ENCODE data around the gene KCNJ18.
"Not testable (repeated sequence)": the region's sequence is repeated elsewhere in the genome, so short reads cannot be mapped to it uniquely, and the experiment has no call there.

Gene KCNJ18

GRCh38 chr17:21691883-21692703 lies at the start of gene KCNJ18:
Gene KCNJ18 (plus strand): TSS chr17:21692523. CDS start chr17:21702787, 10,264 bp downstream.
- DNase-seq: not testable (repeated sequence)

DNA sequence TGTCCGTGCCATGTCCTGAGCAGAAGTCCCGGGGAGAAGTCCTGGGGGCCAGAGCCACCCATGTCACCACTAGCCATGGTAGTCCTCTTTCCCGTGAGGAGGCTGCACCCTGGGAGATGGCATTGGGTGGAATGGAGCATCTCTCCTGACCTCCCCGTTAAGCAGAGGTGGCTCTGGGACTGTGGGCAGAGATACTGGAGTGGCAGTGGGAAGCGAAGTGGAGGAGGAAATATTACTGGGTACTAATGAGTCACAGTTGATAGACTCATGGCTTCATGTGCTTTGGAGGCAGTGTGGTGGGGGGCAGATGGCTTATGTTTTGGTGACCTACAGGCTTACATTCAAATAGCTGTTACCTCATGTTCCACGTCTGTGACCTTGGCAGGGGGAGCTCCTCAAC lies 44.2 kb upstream of the KCNJ18 start:
- DNase-seq: not testable (repeated sequence)

DNA sequence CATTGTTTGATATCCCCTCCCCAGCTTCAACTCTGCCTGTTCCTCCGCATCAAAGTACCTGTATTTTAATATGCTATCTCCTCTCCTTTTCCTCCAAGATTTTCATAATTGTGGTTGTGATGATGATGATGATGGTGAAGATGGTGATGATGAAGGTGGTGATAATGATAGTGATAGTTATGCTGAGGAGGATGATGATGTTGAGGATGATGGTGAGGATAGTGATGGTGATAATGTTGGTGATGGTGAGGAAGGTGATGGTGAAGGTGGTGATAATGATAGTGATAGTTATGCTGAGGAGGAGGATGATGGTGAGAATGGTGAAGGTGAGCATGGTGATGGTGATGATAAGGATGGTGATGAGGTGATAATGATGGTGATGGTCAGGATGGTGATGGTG lies 42.3 kb upstream of the KCNJ18 start:
- not testable (repeated sequence) for DNase-seq

GRCh38 chr17:21652049-21652448 lies 40.3 kb upstream of the KCNJ18 start:
- DNase-seq: not testable (repeated sequence)

DNA sequence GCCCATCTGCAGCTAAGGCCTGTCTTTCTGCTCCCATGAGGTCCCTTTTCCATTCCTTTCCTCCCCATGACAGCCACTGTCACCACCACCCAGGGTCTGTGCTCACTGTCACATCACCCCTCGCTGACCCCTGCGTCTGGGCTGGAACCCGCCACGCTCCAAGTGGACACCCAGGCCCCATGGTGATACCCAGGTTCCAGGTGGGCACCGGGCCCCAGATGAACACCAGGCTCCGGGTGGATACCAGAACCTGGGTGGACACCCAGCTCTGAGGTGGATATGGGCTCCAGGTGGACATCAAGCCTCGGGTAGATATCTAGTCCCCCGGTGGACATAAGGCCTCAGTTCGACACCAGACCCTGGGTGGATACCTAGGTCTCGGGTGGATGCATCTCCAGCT lies 39.1 kb upstream of the KCNJ18 start:
- DNase-seq: not testable (repeated sequence)

- DNase-seq: not testable (repeated sequence)
Measured at GRCh38 chr17:21656518-21657309, 35.6 kb upstream of the KCNJ18 start.

DNA sequence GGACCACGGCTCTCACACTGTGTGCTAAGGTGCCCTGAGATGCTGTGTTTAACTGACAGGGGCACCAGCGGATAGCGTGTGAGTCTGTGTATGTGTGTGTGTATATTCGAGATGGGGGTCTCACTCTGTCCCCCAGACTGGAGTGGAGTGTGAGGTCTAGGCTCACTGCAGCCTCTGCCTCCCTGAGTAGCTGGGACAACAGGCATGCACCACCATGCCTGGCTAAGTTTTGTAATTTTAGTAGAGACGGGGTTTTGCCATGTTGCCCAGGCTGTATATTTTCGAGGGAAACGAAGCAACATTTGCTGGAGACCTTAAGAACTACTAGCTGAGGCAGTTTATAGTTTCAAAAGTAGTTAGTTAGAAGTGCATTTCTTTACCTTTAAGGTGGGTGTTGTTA lies 32.7 kb upstream of the KCNJ18 start:
- DNase-seq: not testable (repeated sequence)

GRCh38 chr17:21661455-21661854 lies 30.9 kb upstream of the KCNJ18 start:
- DNase-seq: not testable (repeated sequence)

GRCh38 chr17:21663166-21663565 lies 29.2 kb upstream of the KCNJ18 start:
- not testable (repeated sequence) for DNase-seq

- DNase-seq: not testable (repeated sequence)
Measured at GRCh38 chr17:21663614-21664474, 28.5 kb upstream of the KCNJ18 start.

- DNase-seq: not testable (repeated sequence)
Measured at GRCh38 chr17:21665171-21665570, 27.2 kb upstream of the KCNJ18 start.

DNA sequence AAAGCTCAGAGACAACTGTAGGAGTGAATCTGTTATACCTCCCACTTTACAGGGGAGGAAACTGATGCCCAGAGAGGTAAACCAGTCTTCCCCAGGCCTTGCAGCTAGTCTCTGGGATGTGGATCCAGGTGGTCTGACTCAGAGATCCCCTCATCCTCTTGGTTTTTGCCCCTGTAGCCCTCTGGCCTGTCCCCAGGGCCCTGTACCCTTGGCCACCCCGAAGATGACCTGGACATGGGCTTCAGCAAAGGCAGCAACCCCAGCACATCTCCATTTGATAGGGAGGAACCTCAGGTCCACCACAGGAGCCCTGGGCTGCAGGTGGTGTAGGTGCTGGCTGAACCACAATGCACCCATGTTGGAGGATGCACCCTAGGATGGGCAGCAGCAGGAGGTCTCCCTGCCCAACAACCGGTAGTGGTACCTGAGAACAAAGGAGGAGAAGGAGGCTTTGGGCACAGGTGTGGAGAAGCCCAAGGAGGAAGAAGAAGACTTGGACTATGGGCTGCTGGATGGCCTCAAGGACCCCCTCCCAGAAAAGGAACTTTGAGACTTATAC lies 26.3 kb upstream of the KCNJ18 start:
- DNase-seq: not testable (repeated sequence)

GRCh38 chr17:21666711-21667412 lies 25.5 kb upstream of the KCNJ18 start:
- DNase-seq: not testable (repeated sequence)

- not testable (repeated sequence) for DNase-seq
Measured at GRCh38 chr17:21667413-21668117, 24.8 kb upstream of the KCNJ18 start.

- not testable (repeated sequence) for DNase-seq
Measured at GRCh38 chr17:21668118-21668488, 24.2 kb upstream of the KCNJ18 start.

- DNase-seq: not testable (repeated sequence)
Measured at GRCh38 chr17:21668746-21669508, 23.4 kb upstream of the KCNJ18 start.

- not testable (repeated sequence) for DNase-seq
Measured at GRCh38 chr17:21669616-21670360, 22.5 kb upstream of the KCNJ18 start.

GRCh38 chr17:21670361-21671155 lies 21.8 kb upstream of the KCNJ18 start:
- DNase-seq: not testable (repeated sequence)

DNA sequence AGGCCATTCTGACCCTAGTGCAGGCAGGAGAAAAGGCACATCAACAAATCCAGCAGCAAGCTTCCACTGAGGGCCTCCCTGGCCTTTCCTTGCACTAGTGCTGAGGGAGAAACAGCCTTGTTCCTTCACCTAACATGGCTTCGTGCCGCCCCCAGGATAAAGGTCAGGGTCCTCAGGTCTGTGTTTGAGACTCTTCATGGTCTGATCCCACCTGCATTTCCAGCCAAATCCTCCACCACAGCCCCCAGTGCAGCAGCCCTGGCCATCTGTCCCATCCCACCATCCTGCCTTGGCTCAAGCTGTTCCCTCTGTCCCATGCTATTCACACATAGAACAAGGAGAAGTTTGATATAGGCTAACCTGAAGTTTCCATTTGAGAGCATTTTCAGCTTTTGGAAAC lies 20.9 kb upstream of the KCNJ18 start:
- DNase-seq: not testable (repeated sequence)

Data from OCI-M1 (cell line).